H1 (cell line): ENCODE data around the gene IARS2. TPM values are rescaled to one million over a fixed set of nuclear protein-coding genes. Genes with fewer than 3 reads are reported as not detected.

Experiments used
- CTCF ChIA-PET: fragments of 300-600 bp; sonication (Branson Sonifier 250); formaldehyde crosslinking; loops from one replicate; lab custom pipeline; 2021; ENCODE audit not compliant: partially characterized antibody; lab: Charles Lee
- POLR2A ChIA-PET: fragments of 300-600 bp; sonication (Branson Sonifier 250); formaldehyde crosslinking; loops from one replicate; lab custom pipeline; 2021; ENCODE audit warnings: inconsistent platforms; ENCODE audit not compliant: partially characterized antibody; lab: Charles Lee
- DNase-seq, 2 experiments: peaks; one replicate each; pipeline versions ENCODE4 v3.0.0 to v3.0.0-alpha.2; 2010 to 2022; ENCODE audit warnings: low spot score in 2 of 2, low read depth in 1 of 2, mixed read lengths in 1 of 2
- FAIRE-seq: peaks from 2 replicates; lab custom pipeline; 2011; peaks lifted over from hg19 to GRCh38; lab: Jason Lieb, UNC
- H2AFZ ChIP-seq: 2 replicates; pipeline ENCODE4 v1.8.1; 2012; ENCODE audit warnings: low read length, inconsistent platforms
- H2AK5ac ChIP-seq: 2 replicates; pipeline ENCODE4 v1.6.1; 2013; ENCODE audit warnings: low read depth, low read length
- H2BK120ac ChIP-seq: replicated peaks from 2 replicates; pipeline ENCODE3; 2013; ENCODE audit warnings: low read depth, low read length, inconsistent platforms
- H2BK12ac ChIP-seq: 2 replicates; pipeline ENCODE4 v1.6.1; 2013; ENCODE audit warnings: low read depth, low read length
- H2BK15ac ChIP-seq: 2 replicates; pipeline ENCODE4 v1.6.1; 2013; ENCODE audit warnings: low read length
- H2BK20ac ChIP-seq: 2 replicates; pipeline ENCODE4 v1.6.1; 2013; ENCODE audit warnings: low read length
- H2BK5ac ChIP-seq: 2 replicates; pipeline ENCODE4 v1.6.1; 2013; ENCODE audit warnings: low read depth, low read length
- H3K14ac ChIP-seq: 2 replicates; pipeline ENCODE4 v1.6.1; 2013; ENCODE audit warnings: inconsistent platforms; ENCODE audit not compliant: insufficient read length
- H3K18ac ChIP-seq: 2 replicates; pipeline ENCODE4 v1.6.1; 2013; ENCODE audit warnings: low read length; ENCODE audit errors: extremely low read depth
- H3K23ac ChIP-seq: 2 replicates; pipeline ENCODE4 v1.6.1; 2013; ENCODE audit warnings: inconsistent platforms; ENCODE audit not compliant: insufficient read length
- H3K23me2 ChIP-seq: 2 replicates; pipeline ENCODE4 v1.6.1; 2013; ENCODE audit warnings: low read depth, low read length
- H3K27ac ChIP-seq: 2 replicates; pipeline ENCODE4 v1.6.1; 2011; ENCODE audit warnings: low read depth, low read length, inconsistent platforms
- H3K27me3 ChIP-seq, 4 experiments: replicated peaks in 1 of 4; 1 replicate in 1 of 4; 2 replicates in 3 of 4; pipeline versions ENCODE4 v1.6.1 to v1.8.1; 2011 to 2013; ENCODE audit warnings: low read length in 3 of 4, mild to moderate bottlenecking in 3 of 4, inconsistent platforms in 2 of 4, mixed read lengths in 2 of 4, moderate library complexity in 1 of 4; ENCODE audit not compliant: control insufficient read depth in 3 of 4, insufficient read depth in 3 of 4; ENCODE audit errors: extremely low read depth in 1 of 4
- H3K36me3 ChIP-seq, 4 experiments: 2 replicates each; pipeline versions ENCODE4 v1.6.1 to v1.8.1; 2011 to 2013; ENCODE audit warnings: mild to moderate bottlenecking in 4 of 4, low read length in 3 of 4, moderate library complexity in 2 of 4, control low read depth in 1 of 4, inconsistent platforms in 1 of 4; ENCODE audit not compliant: insufficient read depth in 4 of 4, control insufficient read depth in 2 of 4
- H3K4ac ChIP-seq: replicated peaks from 2 replicates; pipeline ENCODE3; 2013; ENCODE audit warnings: low read length, low read depth, mixed read lengths, inconsistent platforms; ENCODE audit not compliant: insufficient read length
- H3K4me1 ChIP-seq, 4 experiments: replicated peaks in 1 of 4; 1 replicate in 1 of 4; 2 replicates in 3 of 4; pipeline versions ENCODE4 v1.6.1 to v1.8.1; 2011 to 2013; ENCODE audit warnings: low read length in 3 of 4, inconsistent platforms in 2 of 4, mixed read lengths in 1 of 4; ENCODE audit not compliant: insufficient read depth in 4 of 4, control insufficient read depth in 3 of 4
- H3K4me2 ChIP-seq, 2 experiments: 2 replicates each; pipeline versions ENCODE4 v1.6.1 to v1.8.1; 2011 to 2013; ENCODE audit warnings: low read depth in 2 of 2, low read length in 2 of 2, control low read depth in 1 of 2, inconsistent platforms in 1 of 2, mild to moderate bottlenecking in 1 of 2; ENCODE audit not compliant: insufficient read depth in 1 of 2
- H3K4me3 ChIP-seq, 4 experiments: fragments of 200-600, 300-600 bp in 1 of 4; sonication (generic), shearing (Covaris generic), sonication (Bioruptor Twin) in 1 of 4; 2 replicates each; pipeline versions ENCODE4 v1.5.1 to v1.8.1; 2011 to 2016; ENCODE audit warnings: low read length in 4 of 4, low read depth in 3 of 4, control low read depth in 2 of 4, inconsistent platforms in 2 of 4, mild to moderate bottlenecking in 2 of 4, mixed read lengths in 1 of 4, moderate library complexity in 1 of 4; ENCODE audit not compliant: insufficient read depth in 2 of 4; ENCODE audit errors: extremely low read depth in 1 of 4
- H3K56ac ChIP-seq: replicated peaks from 2 replicates; pipeline ENCODE3; 2013; ENCODE audit warnings: low read depth, mild to moderate bottlenecking, mixed read lengths, low read length, inconsistent platforms; ENCODE audit not compliant: insufficient read length
- H3K79me1 ChIP-seq: 2 replicates; pipeline ENCODE4 v1.6.1; 2013; ENCODE audit warnings: low read depth, low read length, control low read depth
- H3K79me2 ChIP-seq, 2 experiments: 2 replicates each; pipeline versions ENCODE4 v1.6.1 to v1.8.1; 2012 to 2013; ENCODE audit warnings: low read length in 2 of 2, mild to moderate bottlenecking in 2 of 2, inconsistent platforms in 1 of 2; ENCODE audit not compliant: insufficient read depth in 2 of 2, control insufficient read depth in 1 of 2
- H3K9ac ChIP-seq, 4 experiments: replicated peaks in 1 of 4; 1 replicate in 1 of 4; 2 replicates in 3 of 4; pipeline versions ENCODE4 v1.6.1 to v1.8.1; 2011 to 2013; ENCODE audit warnings: low read depth in 3 of 4, low read length in 3 of 4, control low read depth in 2 of 4, mild to moderate bottlenecking in 2 of 4, moderate library complexity in 2 of 4, inconsistent platforms in 1 of 4; ENCODE audit errors: extremely low read depth in 1 of 4
- H3K9me3 ChIP-seq, 2 experiments: 2 replicates each; pipeline versions ENCODE4 v1.6.1 to v1.8.1; 2012 to 2013; ENCODE audit warnings: mild to moderate bottlenecking in 2 of 2, moderate library complexity in 2 of 2, control low read depth in 1 of 2, inconsistent platforms in 1 of 2, low read depth in 1 of 2, low read length in 1 of 2, mixed read lengths in 1 of 2; ENCODE audit not compliant: insufficient read depth in 2 of 2
- H4K20me1 ChIP-seq, 2 experiments: replicated peaks in 1 of 2; 2 replicates each; pipeline versions ENCODE3 to v1.8.1; 2011 to 2013; ENCODE audit warnings: inconsistent platforms in 2 of 2, low read length in 2 of 2, mild to moderate bottlenecking in 1 of 2; ENCODE audit not compliant: insufficient read depth in 2 of 2, control insufficient read depth in 1 of 2
- H4K5ac ChIP-seq: 2 replicates; pipeline ENCODE4 v1.6.1; 2013; ENCODE audit warnings: low read length, low read depth, mixed read lengths, inconsistent platforms; ENCODE audit not compliant: insufficient read length
- H4K8ac ChIP-seq: 2 replicates; pipeline ENCODE4 v1.8.0; 2013; ENCODE audit warnings: mild to moderate bottlenecking, moderate library complexity, low read length, inconsistent platforms; ENCODE audit not compliant: insufficient read depth; ENCODE audit errors: extremely low read depth
- H4K91ac ChIP-seq: replicated peaks from 2 replicates; pipeline ENCODE3; 2013; ENCODE audit warnings: low read length, mixed read lengths, inconsistent platforms; ENCODE audit not compliant: insufficient read length
- E2F6 ChIP-seq: IDR thresholded peaks from 2 replicates; pipeline ENCODE4 v1.6.1; 2012; ENCODE audit warnings: inconsistent platforms
- EP300 ChIP-seq, 2 experiments: IDR thresholded peaks; 1 replicate in 1 of 2; 2 replicates in 1 of 2; pipeline ENCODE4 v1.6.1; 2011 to 2012; ENCODE audit warnings: low read depth in 2 of 2, low read length in 2 of 2, mild to moderate bottlenecking in 2 of 2, borderline replicate concordance in 1 of 2, inconsistent platforms in 1 of 2, moderate library complexity in 1 of 2
- JUN ChIP-seq: IDR thresholded peaks from 2 replicates; pipeline ENCODE4 v1.6.1; 2011; ENCODE audit warnings: low read depth, mild to moderate bottlenecking, improper control_type of control experiment, low read length
- MAX ChIP-seq: IDR thresholded peaks from 2 replicates; pipeline ENCODE4 v1.6.1; 2012; ENCODE audit warnings: inconsistent platforms
- RXRA ChIP-seq: IDR thresholded peaks from 2 replicates; pipeline ENCODE4 v1.6.1; 2011; ENCODE audit warnings: low read depth, mild to moderate bottlenecking, low read length, moderate library complexity; ENCODE audit not compliant: insufficient read depth
- TAF1 ChIP-seq: IDR thresholded peaks from 2 replicates; pipeline ENCODE4 v1.6.1; 2011; ENCODE audit warnings: mild to moderate bottlenecking, low read depth, low read length
- TBP ChIP-seq: IDR thresholded peaks from 2 replicates; pipeline ENCODE4 v1.6.1; 2011; ENCODE audit warnings: low read depth, low read length, improper control_type of control experiment
- TEAD4 ChIP-seq: IDR thresholded peaks from 2 replicates; pipeline ENCODE4 v1.6.1; 2012; ENCODE audit warnings: low read depth, low read length, inconsistent platforms, mixed read lengths
- USF2 ChIP-seq: IDR thresholded peaks from 2 replicates; pipeline ENCODE4 v1.6.1; 2011; ENCODE audit warnings: low read length, improper control_type of control experiment
- WGBS, 2 experiments: shearing (Covaris generic) in 1 of 2; methylation state at CpG; one replicate each; pipeline versions ENCODE4 v1.1.6 to v1.1.7; 2013 to 2015; ENCODE audit warnings: low lambda C conversion rate in 2 of 2, mixed read lengths in 2 of 2, inconsistent platforms in 1 of 2, low coverage in 1 of 2, missing lambda C conversion rate in 1 of 2; ENCODE audit not compliant: insufficient replicate concordance in 2 of 2, insufficient coverage in 1 of 2, insufficient read length in 1 of 2; ENCODE audit errors: extremely low coverage in 1 of 2, missing lambda C conversion rate in 1 of 2; 5-methylcytosine and 5-hydroxymethylcytosine counted together
- polyA plus RNA-seq, 7 experiments: library from polyadenylated mRNA; depleted of rRNA in 3 of 7; stranded (reverse) in 5 of 7; unstranded in 2 of 7; fragments of >200 nt in 5 of 7; fragments of 200-250 nt in 2 of 7; gene quantifications; 1 replicate in 5 of 7; 2 replicates in 1 of 7; 4 replicates in 1 of 7; pipeline versions ENCODE4 v1.2.1 to v1.2.3, GENCODE V29; 2011 to 2013; ENCODE audit warnings: missing spikeins in 2 of 7, mixed read lengths in 2 of 7
- total RNA-seq: library from RNA; stranded (reverse); fragmentation: NEBNext Ultra II Directional; extraction: Animal tissue kit (Norgen Biotek cat#: 25700); gene quantifications from 2 replicates; pipeline ENCODE4 v1.2.1, GENCODE V29; 2021

IARS2 gene
- total and polyA plus RNA-seq, 2 of the 8 experiments (the other 6 are each of a cell fraction or from before 2014, with no cell fraction given): 15.0 to 69.8 TPM

- POLR2A ChIA-PET: no interaction called here
- Histone ChIP-seq H2AK5ac (no peak overlapping the region), H3K56ac (no peak overlapping the region), H2BK120ac (no peak overlapping the region), H2BK5ac (no peak overlapping the region), H3K27me3 (no peaks in the 10 kb centered on the region), H3K4me2 (no peak overlapping the region), H2BK12ac (no peak overlapping the region), H4K8ac (no peak overlapping the region), H2BK15ac (no peak overlapping the region), H3K79me2 (no peaks in the 10 kb centered on the region), H3K27ac (no peak overlapping the region), H3K9me3 (no peaks in the 10 kb centered on the region), H3K4me3 (no peak overlapping the region), H2BK20ac (no peak overlapping the region), H2AFZ (no peak overlapping the region), H3K36me3 (peaks cover 2 to 45% (median 29%) of the 10 kb centered on the region in 4 experiments; a peak in 6 of 8 replicates), H3K79me1 (no peaks in the 10 kb centered on the region), H4K91ac (no peak overlapping the region), H3K18ac (no peak overlapping the region), H4K5ac (no peak overlapping the region), H3K14ac (no peak overlapping the region), H3K23me2 (no peaks in the 10 kb centered on the region), H3K4me1 (no peaks in the 10 kb centered on the region), H3K23ac (no peak overlapping the region), H3K9ac (no peak overlapping the region), H4K20me1 (peaks cover 0 to 1% of the 10 kb centered on the region in 2 experiments), H3K4ac (no peak overlapping the region)
- DNase-seq: no peak
- CTCF ChIA-PET: interaction anchor here (0.6 kb wide), 1 partner anchor 644 kb away, joined by 3 read pairs; no protein-coding TSS in a partner anchor
- WGBS, 2 experiments: 94% methylated on average over 3 of the region's 3 CpGs; no CpG with 5 or more reads in 1 of the 2 experiments
- FAIRE-seq: no peak
- TF ChIP-seq EP300 (IDR thresholded peaks at IDR 0.05; ENCODE audit: borderline replicate concordance in 1 of 2, low read depth in 2 of 2, low read length in 2 of 2): no peak
- no peak for TF ChIP-seq RXRA
- TF ChIP-seq MAX: no peak
- no peak for TF ChIP-seq E2F6
- TF ChIP-seq TAF1: no peak
- TF ChIP-seq TBP: no peak
- TF ChIP-seq TEAD4: no peak
- TF ChIP-seq USF2: no peak
- no peak for TF ChIP-seq JUN
Observed at GRCh38 chr1:220159041-220159440, 65.1 kb downstream of the IARS2 start.
